ENCODE measurements around the gene CCDC194. TPM values are rescaled to one million over a fixed set of nuclear protein-coding genes. Genes with fewer than 3 reads are reported as not detected.

The CCDC194 gene
- total and polyA plus RNA-seq, 2 of the 8 experiments (the other 6 are each of a cell fraction or from before 2014, with no cell fraction given): 0.33 TPM; not detected in 1

DNA sequence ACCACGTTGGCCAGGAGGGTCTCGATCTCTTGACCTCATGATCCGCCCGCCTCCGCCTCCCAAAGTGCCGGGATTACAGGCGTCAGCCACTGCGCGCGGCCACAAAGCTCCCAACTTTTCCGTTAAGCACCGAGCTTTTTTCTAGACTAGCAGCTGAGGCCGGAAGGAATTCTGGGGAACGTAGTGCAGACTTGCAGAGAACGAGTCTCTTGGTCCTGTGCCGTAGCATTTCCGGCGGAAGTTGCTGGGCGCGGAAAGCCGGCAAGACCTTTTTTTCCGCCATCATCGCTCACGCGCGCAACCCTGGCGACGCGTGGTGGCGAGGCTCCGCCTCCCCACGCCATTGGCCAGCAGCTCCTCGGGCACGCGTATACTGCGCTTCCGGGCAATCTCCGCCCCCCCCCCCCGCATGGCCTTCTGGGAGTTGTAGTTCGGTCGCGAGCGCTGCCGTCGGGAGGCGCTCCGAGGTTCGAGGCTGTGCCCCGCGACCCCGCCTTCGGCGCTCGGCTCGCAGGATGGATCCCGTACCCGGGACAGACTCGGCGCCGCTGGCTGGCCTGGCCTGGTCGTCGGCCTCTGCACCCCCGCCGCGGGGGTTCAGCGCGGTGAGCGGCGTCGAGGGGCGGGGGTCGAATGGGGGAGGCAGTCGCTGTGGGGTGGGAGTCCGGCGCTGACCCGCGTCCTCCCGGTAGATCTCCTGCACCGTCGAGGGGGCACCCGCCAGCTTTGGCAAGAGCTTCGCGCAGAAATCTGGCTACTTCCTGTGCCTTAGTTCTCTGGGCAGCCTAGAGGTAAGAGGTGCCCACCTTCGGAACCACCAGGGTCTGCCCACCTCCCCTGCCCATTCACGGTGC lies 25.9 kb upstream of the CCDC194 start, which contains the start of gene MVB12A (continued):
- TF ChIP-seq SIN3A (conservative IDR thresholded peaks at IDR 0.05 in 1 of 2, IDR thresholded peaks at IDR 0.05 in 1 of 2; ENCODE audit: low read depth in 1 of 2, low read length in 2 of 2) (peak in 1 of 2 experiments; percentile 83; a peak in 2 of 4 replicates), POLR2A (IDR thresholded peaks at IDR 0.05; ENCODE audit: control extremely low read depth in 1 of 2, low read depth in 2 of 2, low read length in 2 of 2) (0 out of 3 replicates have a peak, but pooled peaks of 1 of the 2 experiments have one; percentile 49), GABPA (IDR thresholded peaks at IDR 0.05; ENCODE audit: borderline replicate concordance, insufficient read depth, low read length) (peak; percentile 96), KDM1A (IDR thresholded peaks at IDR 0.05; ENCODE audit: borderline replicate concordance, low read length) (no peak), RXRA (IDR thresholded peaks at IDR 0.05; ENCODE audit: insufficient read depth, low read depth, low read length) (no peak), NRF1 (IDR thresholded peaks at IDR 0.05; ENCODE audit: low read depth, low read length) (peak; percentile 26; the same call in 1 of the 2 replicates), BRCA1 (IDR thresholded peaks at IDR 0.05; ENCODE audit: low read depth, low read length) (no peak), GTF2F1 (IDR thresholded peaks at IDR 0.05; ENCODE audit: borderline replicate concordance, low read depth, low read length) (no peak), CTBP2 (IDR thresholded peaks at IDR 0.05; ENCODE audit: borderline replicate concordance, insufficient read depth, insufficient read length, low read length) (no peak), YY1 (IDR thresholded peaks at IDR 0.05; ENCODE audit: low read depth, low read length) (peak; percentile 87), SRF (IDR thresholded peaks at IDR 0.05; ENCODE audit: low read depth, low read length) (peak; percentile 32; the same call in 1 of the 2 replicates), RBBP5 (IDR thresholded peaks at IDR 0.05; ENCODE audit: borderline replicate concordance, low read depth, low read length) (0 out of 2 replicates have a peak, but pooled peaks have one; percentile 3), EP300 (IDR thresholded peaks at IDR 0.05; ENCODE audit: borderline replicate concordance in 1 of 2, low read depth in 2 of 2, low read length in 2 of 2) (peak in 1 of 2 experiments; percentile 6; a peak in 1 of 3 replicates), EGR1 (IDR thresholded peaks at IDR 0.05; ENCODE audit: borderline replicate concordance, low read depth, low read length) (peak; percentile 96), SAP30 (IDR thresholded peaks at IDR 0.05; ENCODE audit: insufficient read depth, insufficient replicate concordance, low read length) (no peak), JUN (IDR thresholded peaks at IDR 0.05; ENCODE audit: low read depth, low read length) (no peak)
- TF ChIP-seq, protein P1, sequence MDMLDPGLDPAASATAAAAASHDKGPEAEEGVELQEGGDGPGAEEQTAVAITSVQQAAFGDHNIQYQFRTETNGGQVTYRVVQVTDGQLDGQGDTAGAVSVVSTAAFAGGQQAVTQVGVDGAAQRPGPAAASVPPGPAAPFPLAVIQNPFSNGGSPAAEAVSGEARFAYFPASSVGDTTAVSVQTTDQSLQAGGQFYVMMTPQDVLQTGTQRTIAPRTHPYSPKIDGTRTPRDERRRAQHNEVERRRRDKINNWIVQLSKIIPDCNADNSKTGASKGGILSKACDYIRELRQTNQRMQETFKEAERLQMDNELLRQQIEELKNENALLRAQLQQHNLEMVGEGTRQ (IDR thresholded peaks at IDR 0.05; ENCODE audit: low read length): no peak
- TF ChIP-seq, protein P2, sequence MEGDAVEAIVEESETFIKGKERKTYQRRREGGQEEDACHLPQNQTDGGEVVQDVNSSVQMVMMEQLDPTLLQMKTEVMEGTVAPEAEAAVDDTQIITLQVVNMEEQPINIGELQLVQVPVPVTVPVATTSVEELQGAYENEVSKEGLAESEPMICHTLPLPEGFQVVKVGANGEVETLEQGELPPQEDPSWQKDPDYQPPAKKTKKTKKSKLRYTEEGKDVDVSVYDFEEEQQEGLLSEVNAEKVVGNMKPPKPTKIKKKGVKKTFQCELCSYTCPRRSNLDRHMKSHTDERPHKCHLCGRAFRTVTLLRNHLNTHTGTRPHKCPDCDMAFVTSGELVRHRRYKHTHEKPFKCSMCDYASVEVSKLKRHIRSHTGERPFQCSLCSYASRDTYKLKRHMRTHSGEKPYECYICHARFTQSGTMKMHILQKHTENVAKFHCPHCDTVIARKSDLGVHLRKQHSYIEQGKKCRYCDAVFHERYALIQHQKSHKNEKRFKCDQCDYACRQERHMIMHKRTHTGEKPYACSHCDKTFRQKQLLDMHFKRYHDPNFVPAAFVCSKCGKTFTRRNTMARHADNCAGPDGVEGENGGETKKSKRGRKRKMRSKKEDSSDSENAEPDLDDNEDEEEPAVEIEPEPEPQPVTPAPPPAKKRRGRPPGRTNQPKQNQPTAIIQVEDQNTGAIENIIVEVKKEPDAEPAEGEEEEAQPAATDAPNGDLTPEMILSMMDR (IDR thresholded peaks at IDR 0.05; ENCODE audit: control extremely low read depth in 1 of 3, insufficient read depth in 1 of 3, low read depth in 1 of 3, low read length in 3 of 3): no peak
